ENCODE data around the gene GPLD1. TPM values are rescaled to one million over a fixed set of nuclear protein-coding genes. Genes with fewer than 3 reads are reported as not detected.
"Not testable (repeated sequence)": the region's sequence is repeated elsewhere in the genome, so short reads cannot be mapped to it uniquely, and the experiment has no call there.

GPLD1 gene
- total RNA-seq, 4 donors from 2014 or later, result 24.4 to 69.6 (median 50.8) TPM

- H3K4me3 ChIP-seq (ENCODE audit: low read depth, poor library complexity, severe bottlenecking), result no peak overlapping the region
- WGBS, 2 donors, result 43% methylated on average over 6 of the region's 6 CpGs
- intact Hi-C loops (cut with DNase I; ENCODE audit: low total_unique reads), result no loop called here
These were observed 31.7 kb upstream of the GPLD1 start for GRCh38 chr6:24520929-24521546.

GRCh38 chr6:24517659-24518543 lies 28.5 kb upstream of the GPLD1 start:
- intact Hi-C loops (cut with DNase I; ENCODE audit: low total_unique reads), result no loop called here
- 85 to 93% methylated on average over 4 of the region's 4 CpGs for WGBS, 2 donors
- no peak overlapping the region for H3K4me3 ChIP-seq (ENCODE audit: low read depth, poor library complexity, severe bottlenecking)
- TF ChIP-seq CTCF (IDR thresholded peaks at IDR 0.05), result no peak
- no peak for TF ChIP-seq POLR2A (IDR thresholded peaks at IDR 0.05)
- no peak for DNase-seq (ENCODE audit: low spot score in 2 of 2)

More at GRCh38 chr6:24520929-24521546, 31.7 kb upstream of the GPLD1 start:
- no peak for DNase-seq (ENCODE audit: low spot score in 2 of 2)
- TF ChIP-seq POLR2A (IDR thresholded peaks at IDR 0.05), result no peak
- no peak for TF ChIP-seq CTCF (IDR thresholded peaks at IDR 0.05)

GRCh38 chr6:24513602-24514001 lies 24.2 kb upstream of the GPLD1 start:
- TF ChIP-seq CTCF (IDR thresholded peaks at IDR 0.05) (no peak), POLR2A (IDR thresholded peaks at IDR 0.05) (no peak)
- no peak overlapping the region for H3K4me3 ChIP-seq (ENCODE audit: low read depth, poor library complexity, severe bottlenecking)
- no peak for DNase-seq (ENCODE audit: low spot score in 2 of 2)
- intact Hi-C loops (cut with DNase I; ENCODE audit: low total_unique reads), result no loop called here
- WGBS, 2 donors, result 88 to 96% methylated on average over 4 of the region's 4 CpGs

- intact Hi-C loops (cut with DNase I; ENCODE audit: low total_unique reads), result not testable (repeated sequence)
- WGBS, 2 donors, result 78 to 79% methylated on average over 6 of the region's 6 CpGs
These were observed 22.6 kb upstream of the GPLD1 start for GRCh38 chr6:24511976-24512375.

GRCh38 chr6:24506814-24507520 lies 17.6 kb upstream of the GPLD1 start:
- DNase-seq (ENCODE audit: low spot score in 2 of 2), result no peak
- no peak overlapping the region for H3K4me3 ChIP-seq (ENCODE audit: low read depth, poor library complexity, severe bottlenecking)
- intact Hi-C loops (cut with DNase I; ENCODE audit: low total_unique reads), result no loop called here
- TF ChIP-seq CTCF (IDR thresholded peaks at IDR 0.05) (no peak), POLR2A (IDR thresholded peaks at IDR 0.05) (no peak)
- 93 to 98% methylated on average over 3 of the region's 3 CpGs for WGBS, 2 donors

More at GRCh38 chr6:24511976-24512375, 22.6 kb upstream of the GPLD1 start:
- DNase-seq (ENCODE audit: low spot score in 2 of 2); H3K4me3 ChIP-seq (ENCODE audit: low read depth, poor library complexity, severe bottlenecking): not testable (repeated sequence)
